Body of pancreas (tissue), 4 donors: Measurements from ENCODE around the gene PDE3A. TPM values are rescaled to one million over a fixed set of nuclear protein-coding genes. Genes with fewer than 3 reads are reported as not detected.
A peak's percentile ranks its signal among the peaks of the same experiment; 100 is the strongest.

Experiments
- ATAC-seq: fragments of 150-250 bp; one replicate; pipeline ENCODE4 v1.9.1; 2016
- DNase-seq, 4 donors: peaks; one replicate each; pipeline ENCODE4 v3.0.0-alpha.2; 2019
- H3K27ac ChIP-seq, 4 donors: fragments of 200-600 bp; sonication (generic); 1 replicate in 3 of 4; 2 replicates in 1 of 4; pipeline versions ENCODE4 v1.5.1 to v1.6.1; 2016 to 2019; ENCODE audit warnings: mild to moderate bottlenecking in 1 of 4, mixed read lengths in 1 of 4, moderate library complexity in 1 of 4
- H3K27me3 ChIP-seq, 2 donors: fragments of 200-600 bp; sonication (generic); one replicate each; pipeline ENCODE4 v1.6.0; 2016; ENCODE audit warnings: mild to moderate bottlenecking in 1 of 2
- H3K36me3 ChIP-seq, 2 donors: fragments of 200-600 bp; sonication (generic); replicated peaks in 1 of 2; 2 replicates each; pipeline ENCODE4 v1.5.1; 2016; ENCODE audit warnings: low read depth in 2 of 2; ENCODE audit not compliant: insufficient read depth in 1 of 2
- H3K4me1 ChIP-seq: fragments of 200-600 bp; sonication (generic); one replicate; pipeline ENCODE4 v1.6.0; 2016
- H3K4me3 ChIP-seq, 2 donors: fragments of 200-600 bp; sonication (generic); 1 replicate in 1 of 2; 2 replicates in 1 of 2; pipeline ENCODE4 v1.5.1; 2016 to 2019
- H3K9me3 ChIP-seq, 3 donors: fragments of 200-600 bp; sonication (generic); 1 replicate in 2 of 3; 2 replicates in 1 of 3; pipeline ENCODE4 v1.5.1; 2016
- POLR2A ChIP-seq, 3 donors: fragments of 450-650 bp; IDR thresholded peaks; one replicate each; pipeline ENCODE4 v1.6.1; 2016; ENCODE audit warnings: antibody characterized with exemption in 3 of 3, mild to moderate bottlenecking in 2 of 3
- WGBS, 2 donors: methylation state at CpG; one replicate each; pipeline ENCODE4 v1.1.5; 2017; 5-methylcytosine and 5-hydroxymethylcytosine counted together
- intact Hi-C: fragments of 100-400 bp; cut with DNase I; formaldehyde crosslinking; loops from one replicate; pipeline ENCODE4 v1.15.1; 2023
- total RNA-seq, 2 donors: library from RNA; depleted of rRNA; stranded (reverse); fragments of >200 nt; gene quantifications; one replicate each; pipeline ENCODE4 v1.1.0, GENCODE V29; 2016
- TF ChIP-seq, protein P1 (sequence below), 7 experiments: fragments of 450-650 bp in 4 of 7; fragments of 200-600 bp in 3 of 7; sonication (generic) in 3 of 7; IDR thresholded peaks; one replicate each; pipeline ENCODE4 v1.5.1; 2016 to 2019; ENCODE audit warnings: antibody characterized with exemption in 7 of 7

The PDE3A gene
- total RNA-seq, 2 donors from 2014 or later, result 20.5 to 28.3 TPM

DNA sequence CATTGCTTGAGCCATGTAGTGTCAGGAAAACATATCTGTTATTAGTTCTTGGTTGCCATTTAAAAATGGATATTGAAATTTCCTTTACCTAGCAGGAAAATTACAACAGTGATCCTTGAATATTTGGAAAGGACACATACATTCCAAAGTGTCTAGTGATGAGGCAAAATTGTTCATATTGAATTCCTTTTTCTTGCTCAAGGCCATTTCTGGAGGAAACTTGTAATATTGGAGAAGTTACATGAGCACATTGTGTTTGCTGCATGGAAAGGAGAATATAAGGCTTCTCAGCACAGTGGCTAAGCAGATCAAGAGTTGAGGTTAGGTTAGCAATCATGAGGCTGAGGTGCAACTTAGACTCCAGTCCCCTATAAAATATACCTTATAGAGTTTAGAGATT lies 121.9 kb downstream of the PDE3A start:
- no peaks in the 10 kb centered on the region for H3K4me1 ChIP-seq

DNA sequence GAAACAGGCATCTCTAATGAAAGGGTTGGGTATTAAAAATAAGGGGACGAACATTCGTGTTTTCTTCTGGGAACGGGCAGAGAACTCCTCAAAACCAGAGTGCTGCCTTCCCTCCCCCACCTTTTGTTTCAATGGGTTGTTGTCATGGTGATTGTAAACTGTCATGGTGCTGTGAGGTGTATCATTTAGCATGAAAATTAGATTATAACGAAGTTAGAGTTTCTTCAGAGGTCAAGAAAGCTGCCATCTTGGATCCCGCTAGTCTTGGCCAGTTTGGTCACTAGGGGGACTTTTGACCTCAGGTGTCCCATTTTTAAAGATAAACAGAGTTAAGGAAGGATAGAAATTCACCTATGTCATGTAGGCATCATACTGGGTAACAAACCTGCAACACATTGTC lies 123.0 kb downstream of the PDE3A start:
- TF ChIP-seq, protein P1, sequence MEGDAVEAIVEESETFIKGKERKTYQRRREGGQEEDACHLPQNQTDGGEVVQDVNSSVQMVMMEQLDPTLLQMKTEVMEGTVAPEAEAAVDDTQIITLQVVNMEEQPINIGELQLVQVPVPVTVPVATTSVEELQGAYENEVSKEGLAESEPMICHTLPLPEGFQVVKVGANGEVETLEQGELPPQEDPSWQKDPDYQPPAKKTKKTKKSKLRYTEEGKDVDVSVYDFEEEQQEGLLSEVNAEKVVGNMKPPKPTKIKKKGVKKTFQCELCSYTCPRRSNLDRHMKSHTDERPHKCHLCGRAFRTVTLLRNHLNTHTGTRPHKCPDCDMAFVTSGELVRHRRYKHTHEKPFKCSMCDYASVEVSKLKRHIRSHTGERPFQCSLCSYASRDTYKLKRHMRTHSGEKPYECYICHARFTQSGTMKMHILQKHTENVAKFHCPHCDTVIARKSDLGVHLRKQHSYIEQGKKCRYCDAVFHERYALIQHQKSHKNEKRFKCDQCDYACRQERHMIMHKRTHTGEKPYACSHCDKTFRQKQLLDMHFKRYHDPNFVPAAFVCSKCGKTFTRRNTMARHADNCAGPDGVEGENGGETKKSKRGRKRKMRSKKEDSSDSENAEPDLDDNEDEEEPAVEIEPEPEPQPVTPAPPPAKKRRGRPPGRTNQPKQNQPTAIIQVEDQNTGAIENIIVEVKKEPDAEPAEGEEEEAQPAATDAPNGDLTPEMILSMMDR (IDR thresholded peaks at IDR 0.05), result no peak
- TF ChIP-seq POLR2A (IDR thresholded peaks at IDR 0.05), result no peak
- Histone ChIP-seq H3K27ac (no peak overlapping the region), H3K4me3 (no peak overlapping the region), H3K4me1 (no peaks in the 10 kb centered on the region), H3K27me3 (no peaks in the 10 kb centered on the region), H3K9me3 (no peaks in the 10 kb centered on the region), H3K36me3 (no peaks in the 10 kb centered on the region)
- ATAC-seq (no peak), DNase-seq (no peak)
- WGBS, 2 donors, result 69 to 70% methylated on average over 5 of the region's 5 CpGs
- intact Hi-C loops, result no loop called here

More for the DNA sequence above, 121.9 kb downstream of the PDE3A start:
- Histone ChIP-seq H3K27ac (no peak overlapping the region), H3K4me3 (no peak overlapping the region), H3K36me3 (no peaks in the 10 kb centered on the region), H3K27me3 (no peaks in the 10 kb centered on the region), H3K9me3 (no peaks in the 10 kb centered on the region)
- no peak for ATAC-seq
- no peak for TF ChIP-seq POLR2A (IDR thresholded peaks at IDR 0.05)
- TF ChIP-seq, protein P1 (IDR thresholded peaks at IDR 0.05), result no peak
- intact Hi-C loops, result no loop called here
- DNase-seq, result no peak

DNA sequence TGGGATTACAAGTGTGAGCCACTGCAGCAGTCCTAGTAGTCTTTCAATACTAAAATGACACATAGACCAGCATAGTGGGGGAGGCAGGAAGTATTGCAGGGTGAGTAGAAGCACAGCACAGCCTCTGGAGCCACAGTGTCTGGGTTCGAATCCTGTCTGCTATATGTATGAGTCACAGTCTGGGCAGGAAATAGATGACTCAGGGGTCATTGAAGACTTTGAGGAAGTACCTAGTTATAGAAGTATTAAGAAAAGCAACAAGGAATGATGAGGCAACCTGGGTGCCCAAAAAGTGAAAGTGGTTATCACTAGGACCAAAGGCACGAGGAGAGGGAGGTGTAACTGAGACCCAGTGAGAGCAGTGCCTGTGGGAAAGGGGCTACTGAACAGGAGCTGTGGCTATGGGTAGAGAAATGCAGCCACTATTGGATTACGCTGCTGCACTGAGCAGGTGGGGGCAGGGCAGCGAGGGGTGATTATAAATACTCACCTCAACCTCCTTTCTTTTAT lies 124.0 kb downstream of the PDE3A start:
- intact Hi-C loops, result no loop called here
- 59 to 62% methylated on average over 4 of the region's 4 CpGs for WGBS, 2 donors
- DNase-seq (peak in 1 of 4 donors; percentile 14), ATAC-seq (no peak)
- Histone ChIP-seq H3K4me1 (no peaks in the 10 kb centered on the region), H3K36me3 (no peaks in the 10 kb centered on the region), H3K27ac (no peak overlapping the region), H3K9me3 (no peaks in the 10 kb centered on the region), H3K27me3 (no peaks in the 10 kb centered on the region), H3K4me3 (no peak overlapping the region)
- TF ChIP-seq, protein P1 (IDR thresholded peaks at IDR 0.05), result no peak

DNA sequence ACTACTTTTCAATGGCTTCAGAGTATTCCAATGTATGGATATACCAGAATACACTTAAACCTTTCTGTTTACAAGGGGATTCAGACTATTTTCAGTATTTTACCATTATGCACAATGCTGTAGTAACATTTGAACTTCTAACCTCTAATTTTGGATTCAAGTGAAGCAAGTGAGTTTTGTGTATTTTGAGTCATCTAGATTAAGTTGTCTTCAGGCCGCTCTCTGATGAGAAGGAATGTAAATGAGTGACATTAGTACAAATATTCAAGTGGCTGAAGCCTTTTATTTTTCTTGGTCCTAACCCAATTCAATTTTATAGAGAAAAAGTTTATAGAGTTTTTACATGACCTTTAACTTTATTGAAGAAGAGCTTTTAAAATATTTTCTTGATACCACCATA lies 125.6 kb downstream of the PDE3A start:
- no peaks in the 10 kb centered on the region for H3K4me1 ChIP-seq
- DNase-seq, result no peak
- no peaks in the 10 kb centered on the region for H3K9me3 ChIP-seq
- no peak for ATAC-seq
- WGBS, 2 donors, result 50 to 52% methylated on average over 1 of the region's 1 CpG
- no peaks in the 10 kb centered on the region for H3K27me3 ChIP-seq
- TF ChIP-seq POLR2A (IDR thresholded peaks at IDR 0.05), result no peak
- TF ChIP-seq, protein P1 (IDR thresholded peaks at IDR 0.05), result no peak
- H3K36me3 ChIP-seq, result no peaks in the 10 kb centered on the region
- no peak overlapping the region for H3K27ac ChIP-seq
- intact Hi-C loops, result no loop called here
- no peak overlapping the region for H3K4me3 ChIP-seq

DNA sequence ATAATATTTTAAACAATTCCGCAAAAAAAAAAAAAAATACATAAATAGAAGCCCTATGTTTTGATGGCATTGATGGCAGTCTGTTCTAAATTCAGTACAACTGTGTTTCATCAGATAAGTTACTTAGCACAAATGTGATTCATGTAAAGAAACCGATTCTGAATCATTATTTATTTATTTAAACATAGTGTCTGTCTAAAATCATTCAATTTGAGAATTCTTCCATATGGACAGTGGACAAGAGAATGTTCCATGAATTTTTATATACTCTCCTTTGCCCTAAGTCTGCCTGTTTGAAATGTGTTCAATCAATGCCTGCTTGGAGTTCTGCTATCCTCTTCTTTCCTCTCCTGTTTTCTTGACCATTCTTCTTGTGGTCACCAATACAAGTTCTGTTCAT lies 126.5 kb downstream of the PDE3A start:
- no peaks in the 10 kb centered on the region for H3K27me3 ChIP-seq
- no peaks in the 10 kb centered on the region for H3K9me3 ChIP-seq
- no peak for ATAC-seq
- H3K4me1 ChIP-seq, result no peaks in the 10 kb centered on the region
- DNase-seq, result no peak
- TF ChIP-seq, protein P1 (IDR thresholded peaks at IDR 0.05), result no peak
- no peak for TF ChIP-seq POLR2A (IDR thresholded peaks at IDR 0.05)
- WGBS, 2 donors, result 67 to 74% methylated on average over 2 of the region's 2 CpGs
- H3K27ac ChIP-seq, result no peak overlapping the region
- H3K36me3 ChIP-seq, result no peaks in the 10 kb centered on the region
- intact Hi-C loops, result no loop called here
- no peak overlapping the region for H3K4me3 ChIP-seq
